ENCODE measurements around the gene CCDC18.
"Not testable (repeated sequence)": the region's sequence is repeated elsewhere in the genome, so short reads cannot be mapped to it uniquely, and the experiment has no call there.

Gene CCDC18

GRCh38 chr1:93239863-93240262 is 59.3 kb downstream of the CCDC18 start:
- no peak for DNase-seq

- not testable (repeated sequence) for DNase-seq
These were observed 62.7 kb downstream of the CCDC18 start for GRCh38 chr1:93243233-93243632.

- no peak for DNase-seq
These were observed 64.0 kb downstream of the CCDC18 start for GRCh38 chr1:93244298-93245069.

GRCh38 chr1:93251966-93252365 is 71.4 kb downstream of the CCDC18 start:
- DNase-seq: no peak

GRCh38 chr1:93252598-93252997 is 72.1 kb downstream of the CCDC18 start:
- no peak for DNase-seq

GRCh38 chr1:93253516-93253915 is 73.0 kb downstream of the CCDC18 start:
- DNase-seq: no peak

- no peak for DNase-seq
These were observed 74.9 kb downstream of the CCDC18 start for GRCh38 chr1:93255222-93256079.

- no peak for DNase-seq
These were observed 75.9 kb downstream of the CCDC18 start for GRCh38 chr1:93256433-93256832.

- no peak for DNase-seq
These were observed 77.4 kb downstream of the CCDC18 start for GRCh38 chr1:93257889-93258288.

- DNase-seq: not testable (repeated sequence)
These were observed 80.2 kb downstream of the CCDC18 start for GRCh38 chr1:93260726-93261125.

GRCh38 chr1:93262645-93263044 is 82.1 kb downstream of the CCDC18 start:
- no peak for DNase-seq

- not testable (repeated sequence) for DNase-seq
These were observed 88.4 kb downstream of the CCDC18 start for GRCh38 chr1:93268888-93269287.

- DNase-seq: not testable (repeated sequence)
These were observed 94.7 kb downstream of the CCDC18 start for GRCh38 chr1:93275262-93275633.

- no peak for DNase-seq
These were observed 95.2 kb downstream of the CCDC18 start for GRCh38 chr1:93275634-93276295.

- DNase-seq: not testable (repeated sequence)
These were observed 97.0 kb downstream of the CCDC18 start for GRCh38 chr1:93277530-93277929.

GRCh38 chr1:93283496-93283895 is 103.0 kb downstream of the CCDC18 start:
- DNase-seq: no peak

- no peak for DNase-seq
These were observed 108.0 kb downstream of the CCDC18 start for GRCh38 chr1:93288558-93288957.

GRCh38 chr1:93296555-93297154 is 116.1 kb downstream of the CCDC18 start:
- DNase-seq: no peak

- DNase-seq: no peak
These were observed 120.6 kb downstream of the CCDC18 start for GRCh38 chr1:93301131-93301530.

- no peak for DNase-seq
These were observed 121.6 kb downstream of the CCDC18 start for GRCh38 chr1:93302078-93302477.

GRCh38 chr1:93304716-93305138 is 124.2 kb downstream of the CCDC18 start:
- DNase-seq: no peak

GRCh38 chr1:93306920-93307319 is 126.4 kb downstream of the CCDC18 start:
- no peak for DNase-seq

GRCh38 chr1:93313026-93313425 is 132.5 kb downstream of the CCDC18 start:
- DNase-seq: no peak

All from NCI-H1417 treated with DMSO at 0.1 percent for 48 hours (cell line).